MM.1S (cell line): ENCODE data around the gene CYP39A1.

Source experiments
- DNase-seq: peaks from one replicate; pipeline ENCODE4 v3.0.0-alpha.2; 2015
- H2AFZ ChIP-seq: fragments of 300-600 bp; sonication (generic); 2 replicates; pipeline ENCODE4 v1.6.0; 2016; ENCODE audit warnings: antibody characterized with exemption, low read length
- H3F3A ChIP-seq: fragments of 300-600 bp; sonication (generic); 2 replicates; pipeline ENCODE4 v1.6.1; 2016; ENCODE audit warnings: mild to moderate bottlenecking, antibody characterized with exemption, low read length, moderate library complexity, mixed read lengths; ENCODE audit not compliant: insufficient read depth
- H3K27ac ChIP-seq: fragments of 300-600 bp; sonication (generic); 2 replicates; pipeline ENCODE4 v1.5.1; 2016; ENCODE audit warnings: mild to moderate bottlenecking, low read length
- H3K27me3 ChIP-seq: fragments of 300-600 bp; sonication (generic); replicated peaks from 2 replicates; pipeline ENCODE4 v1.6.0; 2016; ENCODE audit warnings: low read length; ENCODE audit not compliant: insufficient read depth
- H3K36me3 ChIP-seq: fragments of 300-600 bp; sonication (generic); replicated peaks from 2 replicates; pipeline ENCODE4 v1.6.1; 2016; ENCODE audit warnings: mild to moderate bottlenecking, low read length, mixed read lengths; ENCODE audit not compliant: insufficient read depth
- H3K4me1 ChIP-seq: fragments of 300-600 bp; sonication (generic); 2 replicates; pipeline ENCODE4 v1.6.1; 2016; ENCODE audit warnings: low read length, mixed read lengths
- H3K4me2 ChIP-seq: fragments of 300-600 bp; sonication (generic); 2 replicates; pipeline ENCODE4 v1.6.0; 2016; ENCODE audit warnings: low read depth, low read length
- H3K4me3 ChIP-seq: fragments of 300-600 bp; sonication (generic); 2 replicates; pipeline ENCODE4 v1.5.1; 2016; ENCODE audit warnings: low read length, mixed read lengths
- H3K79me2 ChIP-seq: fragments of 300-600 bp; sonication (generic); 2 replicates; pipeline ENCODE4 v1.6.1; 2016; ENCODE audit warnings: mixed run types, low read length, mixed read lengths
- H3K9ac ChIP-seq: fragments of 300-600 bp; sonication (generic); 2 replicates; pipeline ENCODE4 v1.6.1; 2016; ENCODE audit warnings: low read length, mixed read lengths
- H3K9me2 ChIP-seq: fragments of 300-600 bp; sonication (generic); replicated peaks from 2 replicates; pipeline ENCODE4 v1.6.1; 2016; ENCODE audit warnings: mild to moderate bottlenecking, low read length, mixed read lengths; ENCODE audit not compliant: insufficient read depth
- H3K9me3 ChIP-seq: fragments of 300-600 bp; sonication (generic); replicated peaks from 2 replicates; pipeline ENCODE4 v1.6.1; 2016; ENCODE audit warnings: mild to moderate bottlenecking, low read length, mixed read lengths; ENCODE audit not compliant: insufficient read depth
- H4K20me1 ChIP-seq: fragments of 300-600 bp; sonication (generic); 2 replicates; pipeline ENCODE4 v1.6.1; 2016; ENCODE audit warnings: mild to moderate bottlenecking, low read length, moderate library complexity, mixed read lengths; ENCODE audit not compliant: insufficient read depth
- EZH2 ChIP-seq: fragments of 300-600 bp; sonication (generic); optimal IDR thresholded peaks from 2 replicates; pipeline ENCODE3; 2017; ENCODE audit warnings: low read depth, mild to moderate bottlenecking, antibody characterized with exemption, low read length, mixed read lengths
- EZH2phosphoT487 ChIP-seq: fragments of 300-600 bp; sonication (generic); IDR thresholded peaks from 2 replicates; pipeline ENCODE4 v1.6.1; 2018; ENCODE audit warnings: antibody characterized with exemption, low read length
- TF ChIP-seq, protein P1 (sequence below): fragments of 300-600 bp; sonication (generic); IDR thresholded peaks from 2 replicates; pipeline ENCODE4 v1.5.1; 2016; ENCODE audit warnings: antibody characterized with exemption, low read length, mixed read lengths

Gene CYP39A1

DNA sequence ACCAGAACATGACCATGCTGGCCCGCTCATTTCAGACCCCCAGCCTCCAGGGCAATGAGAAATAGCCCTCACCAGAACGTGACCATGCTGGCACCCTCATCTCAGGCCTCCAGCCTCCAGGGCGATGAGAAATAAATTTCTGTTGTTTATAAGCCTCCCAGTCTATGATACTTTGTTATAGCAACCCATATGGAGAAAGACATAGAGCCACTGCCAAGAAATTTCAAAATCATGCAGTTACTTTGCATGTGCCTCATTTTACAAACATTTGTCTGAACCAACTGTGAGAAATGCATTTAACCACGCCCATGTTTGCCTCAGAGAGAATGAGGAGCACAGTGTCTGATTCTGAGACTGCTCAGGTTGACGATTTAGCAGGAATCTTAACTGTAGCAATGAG, 15.5 kb downstream of the CYP39A1 start:
- Histone ChIP-seq H4K20me1 (no peaks in the 10 kb centered on the region), H3K27ac (no peak overlapping the region), H3K9ac (no peak overlapping the region), H3F3A (no peaks in the 10 kb centered on the region), H3K27me3 (no peaks in the 10 kb centered on the region), H2AFZ (no peak overlapping the region), H3K36me3 (no peaks in the 10 kb centered on the region), H3K4me1 (no peaks in the 10 kb centered on the region), H3K79me2 (no peaks in the 10 kb centered on the region), H3K4me2 (no peak overlapping the region), H3K4me3 (no peak overlapping the region), H3K9me2 (no peaks in the 10 kb centered on the region), H3K9me3 (no peaks in the 10 kb centered on the region)
- TF ChIP-seq EZH2 (no peak), EZH2phosphoT487 (no peak)
- TF ChIP-seq, protein P1, sequence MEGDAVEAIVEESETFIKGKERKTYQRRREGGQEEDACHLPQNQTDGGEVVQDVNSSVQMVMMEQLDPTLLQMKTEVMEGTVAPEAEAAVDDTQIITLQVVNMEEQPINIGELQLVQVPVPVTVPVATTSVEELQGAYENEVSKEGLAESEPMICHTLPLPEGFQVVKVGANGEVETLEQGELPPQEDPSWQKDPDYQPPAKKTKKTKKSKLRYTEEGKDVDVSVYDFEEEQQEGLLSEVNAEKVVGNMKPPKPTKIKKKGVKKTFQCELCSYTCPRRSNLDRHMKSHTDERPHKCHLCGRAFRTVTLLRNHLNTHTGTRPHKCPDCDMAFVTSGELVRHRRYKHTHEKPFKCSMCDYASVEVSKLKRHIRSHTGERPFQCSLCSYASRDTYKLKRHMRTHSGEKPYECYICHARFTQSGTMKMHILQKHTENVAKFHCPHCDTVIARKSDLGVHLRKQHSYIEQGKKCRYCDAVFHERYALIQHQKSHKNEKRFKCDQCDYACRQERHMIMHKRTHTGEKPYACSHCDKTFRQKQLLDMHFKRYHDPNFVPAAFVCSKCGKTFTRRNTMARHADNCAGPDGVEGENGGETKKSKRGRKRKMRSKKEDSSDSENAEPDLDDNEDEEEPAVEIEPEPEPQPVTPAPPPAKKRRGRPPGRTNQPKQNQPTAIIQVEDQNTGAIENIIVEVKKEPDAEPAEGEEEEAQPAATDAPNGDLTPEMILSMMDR: no peak
- no peak for DNase-seq

- TF ChIP-seq EZH2 (no peak), EZH2phosphoT487 (no peak)
- TF ChIP-seq, protein P1: no peak
- Histone ChIP-seq H3K27me3 (no peaks in the 10 kb centered on the region), H3F3A (no peaks in the 10 kb centered on the region), H3K9ac (no peak overlapping the region), H3K9me3 (no peaks in the 10 kb centered on the region), H3K79me2 (no peaks in the 10 kb centered on the region), H3K36me3 (no peaks in the 10 kb centered on the region), H3K4me1 (no peaks in the 10 kb centered on the region), H4K20me1 (no peaks in the 10 kb centered on the region), H2AFZ (no peak overlapping the region), H3K4me2 (no peak overlapping the region), H3K4me3 (no peak overlapping the region), H3K9me2 (no peaks in the 10 kb centered on the region), H3K27ac (no peak overlapping the region)
- DNase-seq: no peak
Observed at GRCh38 chr6:46635462-46635861, 17.2 kb downstream of the CYP39A1 start.

DNA sequence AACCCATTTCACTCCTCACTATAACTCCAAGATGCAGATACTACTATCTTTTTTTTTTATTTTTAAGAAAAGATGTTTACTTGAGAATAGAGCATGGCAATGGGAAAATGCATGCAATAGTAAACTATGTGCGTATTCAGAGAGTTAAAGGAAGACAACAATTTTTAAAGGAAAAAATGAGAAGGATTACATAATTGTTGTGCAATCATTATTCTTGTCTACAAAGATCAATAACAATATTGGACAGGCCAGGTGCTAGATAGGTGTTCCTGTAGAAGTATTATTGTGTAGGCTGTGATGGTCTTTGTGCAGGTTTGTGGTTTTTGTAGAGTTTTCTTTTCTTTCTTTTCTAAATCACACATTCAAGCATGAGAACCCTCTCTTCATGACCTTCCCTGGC, 20.6 kb downstream of the CYP39A1 start:
- Histone ChIP-seq H2AFZ (no peak overlapping the region), H3K36me3 (no peaks in the 10 kb centered on the region), H3K9me2 (no peaks in the 10 kb centered on the region), H3K79me2 (no peaks in the 10 kb centered on the region), H3F3A (no peaks in the 10 kb centered on the region), H3K4me3 (no peak overlapping the region), H3K9me3 (no peaks in the 10 kb centered on the region), H3K4me2 (no peak overlapping the region), H3K27me3 (no peaks in the 10 kb centered on the region), H4K20me1 (no peaks in the 10 kb centered on the region), H3K27ac (no peak overlapping the region), H3K9ac (no peak overlapping the region), H3K4me1 (no peaks in the 10 kb centered on the region)
- DNase-seq: no peak
- TF ChIP-seq EZH2phosphoT487 (no peak), EZH2 (no peak)
- TF ChIP-seq, protein P1: no peak
